ENCODE results near the gene AIG1. TPM values are rescaled to one million over a fixed set of nuclear protein-coding genes. Genes with fewer than 3 reads are reported as not detected.
"Not testable (repeated sequence)": the region's sequence is repeated elsewhere in the genome, so short reads cannot be mapped to it uniquely, and the experiment has no call there.

Gene AIG1
- polyA plus RNA-seq, 1 of the 3 experiments (the other 2 are of a cell fraction), result 36.8 TPM

- POLR2A ChIA-PET, result no interaction called here
- no peaks in the 10 kb centered on the region for H3K27me3 ChIP-seq (ENCODE audit: insufficient read depth)
- TF ChIP-seq TCF12 (IDR thresholded peaks at IDR 0.05) (no peak), GABPA (IDR thresholded peaks at IDR 0.05; ENCODE audit: low read depth) (no peak), TEAD4 (IDR thresholded peaks at IDR 0.05; ENCODE audit: borderline replicate concordance, insufficient read depth) (no peak), NFIC (IDR thresholded peaks at IDR 0.05; ENCODE audit: borderline replicate concordance) (no peak), FOXJ3 (CRISPR knock-in tag; IDR thresholded peaks at IDR 0.05) (no peak), USF2 (IDR thresholded peaks at IDR 0.05; ENCODE audit: borderline replicate concordance, low read depth, low read length) (no peak)
- no peaks in the 10 kb centered on the region for H3K4me1 ChIP-seq (ENCODE audit: control insufficient read depth in 1 of 2, insufficient read depth in 2 of 2, low read depth in 1 of 2, low read length in 1 of 2)
- no peaks in the 10 kb centered on the region for H3K36me3 ChIP-seq (replicated peaks in 1 of 2; ENCODE audit: control insufficient read depth in 1 of 2, insufficient read depth in 2 of 2, low read length in 1 of 2)
- no peaks in the 10 kb centered on the region for H3K9me3 ChIP-seq
- H3F3A ChIP-seq (replicated peaks; ENCODE audit: insufficient read depth), result no peaks in the 10 kb centered on the region
- H3K27ac ChIP-seq (ENCODE audit: low read depth in 2 of 2, low read length in 1 of 2), result no peak overlapping the region
- CTCF ChIA-PET, result interaction anchor here (1.6 kb wide), 1 partner anchor 826 kb away, joined by 4 read pairs; no protein-coding TSS in a partner anchor
- DNase-seq, result no peak
- H3K4me2 ChIP-seq, result no peak overlapping the region
- H3K9ac ChIP-seq, result no peak overlapping the region
- no peaks in the 10 kb centered on the region for H3K79me2 ChIP-seq (ENCODE audit: insufficient read depth)
- WGBS (ENCODE audit: low lambda C conversion rate), result 68% methylated on average over 4 of the region's 4 CpGs
- no peaks in the 10 kb centered on the region for H3K9me2 ChIP-seq
- no peaks in the 10 kb centered on the region for H4K20me1 ChIP-seq (ENCODE audit: insufficient read depth)
- no peak overlapping the region for H3K4me3 ChIP-seq (ENCODE audit: low read depth in 2 of 2, low read length in 1 of 2)
- no peak overlapping the region for H2AFZ ChIP-seq (ENCODE audit: low read depth)
Measured at GRCh38 chr6:143301188-143301587, 240.5 kb downstream of the AIG1 start.

- H2AFZ ChIP-seq (ENCODE audit: low read depth); H3K4me2 ChIP-seq; H3K4me3 ChIP-seq (ENCODE audit: low read depth in 2 of 2, low read length in 1 of 2); H3K9ac ChIP-seq; H3F3A ChIP-seq (replicated peaks; ENCODE audit: insufficient read depth); H3K27me3 ChIP-seq (ENCODE audit: insufficient read depth); H3K27ac ChIP-seq (ENCODE audit: low read depth in 2 of 2, low read length in 1 of 2); H3K79me2 ChIP-seq (ENCODE audit: insufficient read depth); H3K4me1 ChIP-seq (ENCODE audit: control insufficient read depth in 1 of 2, insufficient read depth in 2 of 2, low read depth in 1 of 2, low read length in 1 of 2); H3K9me3 ChIP-seq; H4K20me1 ChIP-seq (ENCODE audit: insufficient read depth); H3K9me2 ChIP-seq; H3K36me3 ChIP-seq (replicated peaks in 1 of 2; ENCODE audit: control insufficient read depth in 1 of 2, insufficient read depth in 2 of 2, low read length in 1 of 2); POLR2A ChIA-PET; CTCF ChIA-PET; DNase-seq: not testable (repeated sequence)
- 88% methylated on average over 6 of the region's 10 CpGs for WGBS (ENCODE audit: low lambda C conversion rate)
Measured at GRCh38 chr6:143307760-143308159, 247.1 kb downstream of the AIG1 start.

GRCh38 chr6:143313163-143313562 lies 252.5 kb downstream of the AIG1 start:
- H3K79me2 ChIP-seq (ENCODE audit: insufficient read depth), result no peaks in the 10 kb centered on the region
- no peak for DNase-seq
- no peaks in the 10 kb centered on the region for H4K20me1 ChIP-seq (ENCODE audit: insufficient read depth)
- H3K9me3 ChIP-seq, result no peaks in the 10 kb centered on the region
- H3K4me2 ChIP-seq, result no peak overlapping the region
- H3K27ac ChIP-seq (ENCODE audit: low read depth in 2 of 2, low read length in 1 of 2), result no peak overlapping the region
- H2AFZ ChIP-seq (ENCODE audit: low read depth), result no peak overlapping the region
- WGBS (ENCODE audit: low lambda C conversion rate), result 95% methylated on average over 4 of the region's 4 CpGs
- H3K4me1 ChIP-seq (ENCODE audit: control insufficient read depth in 1 of 2, insufficient read depth in 2 of 2, low read depth in 1 of 2, low read length in 1 of 2), result no peaks in the 10 kb centered on the region
- H3K27me3 ChIP-seq (ENCODE audit: insufficient read depth), result no peaks in the 10 kb centered on the region
- H3F3A ChIP-seq (replicated peaks; ENCODE audit: insufficient read depth), result no peaks in the 10 kb centered on the region
- ChIA-PET POLR2A (no interaction called here), CTCF (no interaction called here)
- H3K9ac ChIP-seq, result no peak overlapping the region
- no peaks in the 10 kb centered on the region for H3K36me3 ChIP-seq (replicated peaks in 1 of 2; ENCODE audit: control insufficient read depth in 1 of 2, insufficient read depth in 2 of 2, low read length in 1 of 2)
- H3K4me3 ChIP-seq (ENCODE audit: low read depth in 2 of 2, low read length in 1 of 2), result no peak overlapping the region
- no peaks in the 10 kb centered on the region for H3K9me2 ChIP-seq
- TF ChIP-seq GATA2 (CRISPR knock-in tag; IDR thresholded peaks at IDR 0.05), result no peak
- no peak for TF ChIP-seq ZBTB33 (IDR thresholded peaks at IDR 0.05; ENCODE audit: borderline replicate concordance, low read depth)
